HG03354 (cell line): Measurements from ENCODE around the gene KXD1.

Experiments used
- ATAC-seq: cut with Tn5 transposase; IDR thresholded peaks from one replicate; pipeline ENCODE4 v1.9.1; 2021; ENCODE audit warnings: mild to moderate bottlenecking; ENCODE audit not compliant: unreplicated experiment, poor library complexity, severe bottlenecking

Gene KXD1

GRCh38 chr19:18610245-18610555 is 52.5 kb downstream of the KXD1 start:
- no peak for ATAC-seq

GRCh38 chr19:18610556-18611326 is 53.1 kb downstream of the KXD1 start:
- ATAC-seq: no peak

- ATAC-seq: no peak
Measured at GRCh38 chr19:18611327-18612050, 53.8 kb downstream of the KXD1 start.

GRCh38 chr19:18612051-18612771 is 54.5 kb downstream of the KXD1 start:
- no peak for ATAC-seq

GRCh38 chr19:18612772-18613588 is 55.3 kb downstream of the KXD1 start, which contains the start of gene TMEM59L:
TMEM59L (plus strand) TSS chr19:18612870; CDS start chr19:18612959, 89 bp downstream.
- no peak for ATAC-seq

GRCh38 chr19:18613589-18614234 is 56.0 kb downstream of the KXD1 start:
- ATAC-seq: no peak

GRCh38 chr19:18616023-18616422 is 58.4 kb downstream of the KXD1 start:
- no peak for ATAC-seq

- no peak for ATAC-seq
Measured at GRCh38 chr19:18617562-18617961, 59.9 kb downstream of the KXD1 start.

- ATAC-seq: no peak
Measured at GRCh38 chr19:18618236-18618635, 60.6 kb downstream of the KXD1 start.
